ENCODE results near the gene CES4A.
A peak's percentile ranks its signal among the peaks of the same experiment; 100 is the strongest.

The CES4A gene

GRCh38 chr16:67024384-67025209 lies 36.2 kb downstream of the CES4A start:
- Histone ChIP-seq H3K4me1 (ENCODE audit: control insufficient read depth, insufficient read depth, low read length) (peaks cover 5% of the 10 kb centered on the region; the same call in 1 of the 2 replicates), H3K9me3 (ENCODE audit: control insufficient read depth, insufficient read depth, low read depth, low read length) (no peaks in the 10 kb centered on the region), H3K4me3 (ENCODE audit: low read depth, low read length) (no peak overlapping the region), H3K27ac (ENCODE audit: extremely low read depth, low read depth, low read length) (no peak overlapping the region), H3K36me3 (ENCODE audit: control insufficient read depth in 2 of 2, insufficient read depth in 1 of 2, low read length in 2 of 2) (no peaks in the 10 kb centered on the region)
- CTCF ChIA-PET = interaction anchor here (0.7 to 13.3 kb wide), 3 partner anchors 11 to 130 kb away, joined by 4 to 155 read pairs (median 104); no protein-coding TSS in a partner anchor
- TF ChIP-seq ZBTB21 (tag by site-specific recombination; IDR thresholded peaks at IDR 0.05) (peak; percentile 28; the same call in 1 of the 2 replicates), SP7 (tag by site-specific recombination; IDR thresholded peaks at IDR 0.05) (peak; percentile 95), ZNF335 (tag by site-specific recombination; conservative IDR thresholded peaks at IDR 0.05) (0 out of 2 replicates have a peak, but pooled peaks have one; percentile 23), ZNF24 (tag by site-specific recombination; IDR thresholded peaks at IDR 0.05) (no peak), ZNF544 (tag by site-specific recombination; IDR thresholded peaks at IDR 0.05) (no peak), ZNF600 (tag by site-specific recombination; IDR thresholded peaks at IDR 0.05) (no peak)
- POLR2A ChIA-PET = no interaction called here

- ChIA-PET POLR2A (no interaction called here), CTCF (interaction anchor here (0.7 kb wide), 1 partner anchor 12 kb away, joined by 4 read pairs; no protein-coding TSS in a partner anchor)
Observed at GRCh38 chr16:67025210-67025550, 36.8 kb downstream of the CES4A start.

DNA sequence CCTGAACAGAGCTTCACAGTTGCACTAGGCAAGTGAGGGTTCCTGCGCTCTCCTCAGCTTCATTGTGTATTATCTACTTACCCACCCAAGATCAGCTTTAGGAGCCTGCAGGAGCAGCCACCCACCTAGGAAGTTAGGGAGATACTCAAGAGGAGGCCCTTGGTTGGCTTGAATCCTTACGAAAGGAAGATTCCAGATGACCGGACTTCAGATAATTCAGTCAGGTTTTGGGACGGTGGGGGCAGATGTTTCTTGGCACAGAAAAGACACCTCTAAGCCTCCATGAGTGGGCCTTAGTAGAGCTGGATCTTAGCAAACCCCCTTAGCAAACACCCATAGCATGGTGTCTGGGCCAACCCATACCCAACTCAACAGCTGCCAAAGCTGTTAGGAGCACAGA lies 38.2 kb downstream of the CES4A start:
- POLR2A ChIA-PET = interaction anchor here (1.3 to 3.8 kb wide), 2 partner anchors 8 to 13 kb away, joined by 5 to 15 read pairs; no protein-coding TSS in a partner anchor
- Histone ChIP-seq H3K9me3 (ENCODE audit: control insufficient read depth, insufficient read depth, low read depth, low read length) (no peaks in the 10 kb centered on the region), H3K36me3 (ENCODE audit: control insufficient read depth in 2 of 2, insufficient read depth in 1 of 2, low read length in 2 of 2) (peaks cover 0 to 6% of the 10 kb centered on the region in 2 experiments; a peak in 1 of 3 replicates), H3K4me1 (ENCODE audit: control insufficient read depth, insufficient read depth, low read length) (peaks cover 5% of the 10 kb centered on the region; the same call in 1 of the 2 replicates), H3K27ac (ENCODE audit: extremely low read depth, low read depth, low read length) (no peak overlapping the region), H3K4me3 (ENCODE audit: low read depth, low read length) (no peak overlapping the region)
- CTCF ChIA-PET = interaction anchor here (0.6 to 2.9 kb wide), 7 partner anchors 9 to 161 kb away, joined by 3 to 25 read pairs (median 4); no protein-coding TSS in a partner anchor
- TF ChIP-seq ZNF175 (tag by site-specific recombination; IDR thresholded peaks at IDR 0.05) (no peak), ZXDB (tag by site-specific recombination; IDR thresholded peaks at IDR 0.05) (no peak), SALL2 (tag by site-specific recombination; IDR thresholded peaks at IDR 0.05; ENCODE audit: borderline replicate concordance) (no peak), ZBTB48 (tag by site-specific recombination; IDR thresholded peaks at IDR 0.05) (no peak)
- TF ChIP-seq, protein P1, sequence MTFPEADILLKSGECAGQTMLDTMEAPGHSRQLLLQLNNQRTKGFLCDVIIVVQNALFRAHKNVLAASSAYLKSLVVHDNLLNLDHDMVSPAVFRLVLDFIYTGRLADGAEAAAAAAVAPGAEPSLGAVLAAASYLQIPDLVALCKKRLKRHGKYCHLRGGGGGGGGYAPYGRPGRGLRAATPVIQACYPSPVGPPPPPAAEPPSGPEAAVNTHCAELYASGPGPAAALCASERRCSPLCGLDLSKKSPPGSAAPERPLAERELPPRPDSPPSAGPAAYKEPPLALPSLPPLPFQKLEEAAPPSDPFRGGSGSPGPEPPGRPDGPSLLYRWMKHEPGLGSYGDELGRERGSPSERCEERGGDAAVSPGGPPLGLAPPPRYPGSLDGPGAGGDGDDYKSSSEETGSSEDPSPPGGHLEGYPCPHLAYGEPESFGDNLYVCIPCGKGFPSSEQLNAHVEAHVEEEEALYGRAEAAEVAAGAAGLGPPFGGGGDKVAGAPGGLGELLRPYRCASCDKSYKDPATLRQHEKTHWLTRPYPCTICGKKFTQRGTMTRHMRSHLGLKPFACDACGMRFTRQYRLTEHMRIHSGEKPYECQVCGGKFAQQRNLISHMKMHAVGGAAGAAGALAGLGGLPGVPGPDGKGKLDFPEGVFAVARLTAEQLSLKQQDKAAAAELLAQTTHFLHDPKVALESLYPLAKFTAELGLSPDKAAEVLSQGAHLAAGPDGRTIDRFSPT (tag by site-specific recombination; IDR thresholded peaks at IDR 0.05) = no peak

More at GRCh38 chr16:67025210-67025550, 36.8 kb downstream of the CES4A start:
- Histone ChIP-seq H3K36me3 (ENCODE audit: control insufficient read depth in 2 of 2, insufficient read depth in 1 of 2, low read length in 2 of 2) (no peaks in the 10 kb centered on the region), H3K4me1 (ENCODE audit: control insufficient read depth, insufficient read depth, low read length) (peaks cover 5% of the 10 kb centered on the region; the same call in 1 of the 2 replicates), H3K27ac (ENCODE audit: extremely low read depth, low read depth, low read length) (no peak overlapping the region), H3K4me3 (ENCODE audit: low read depth, low read length) (no peak overlapping the region), H3K9me3 (ENCODE audit: control insufficient read depth, insufficient read depth, low read depth, low read length) (no peaks in the 10 kb centered on the region)
- TF ChIP-seq MEIS1 (CRISPR knock-in tag; IDR thresholded peaks at IDR 0.05; ENCODE audit: borderline replicate concordance) = no peak
- TF ChIP-seq ZNF112 (tag by site-specific recombination; IDR thresholded peaks at IDR 0.05) = no peak
- no peak for TF ChIP-seq ZNF174 (tag by site-specific recombination; IDR thresholded peaks at IDR 0.05)
- TF ChIP-seq ZNF10 (tag by site-specific recombination; IDR thresholded peaks at IDR 0.05) = no peak
- TF ChIP-seq, protein P2, sequence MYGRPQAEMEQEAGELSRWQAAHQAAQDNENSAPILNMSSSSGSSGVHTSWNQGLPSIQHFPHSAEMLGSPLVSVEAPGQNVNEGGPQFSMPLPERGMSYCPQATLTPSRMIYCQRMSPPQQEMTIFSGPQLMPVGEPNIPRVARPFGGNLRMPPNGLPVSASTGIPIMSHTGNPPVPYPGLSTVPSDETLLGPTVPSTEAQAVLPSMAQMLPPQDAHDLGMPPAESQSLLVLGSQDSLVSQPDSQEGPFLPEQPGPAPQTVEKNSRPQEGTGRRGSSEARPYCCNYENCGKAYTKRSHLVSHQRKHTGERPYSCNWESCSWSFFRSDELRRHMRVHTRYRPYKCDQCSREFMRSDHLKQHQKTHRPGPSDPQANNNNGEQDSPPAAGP (tag by site-specific recombination; IDR thresholded peaks at IDR 0.05) = no peak
- TF ChIP-seq ZNF146 (tag by site-specific recombination; IDR thresholded peaks at IDR 0.05) = no peak
- TF ChIP-seq ZNF140 (tag by site-specific recombination; IDR thresholded peaks at IDR 0.05) = no peak
- TF ChIP-seq, protein P3, sequence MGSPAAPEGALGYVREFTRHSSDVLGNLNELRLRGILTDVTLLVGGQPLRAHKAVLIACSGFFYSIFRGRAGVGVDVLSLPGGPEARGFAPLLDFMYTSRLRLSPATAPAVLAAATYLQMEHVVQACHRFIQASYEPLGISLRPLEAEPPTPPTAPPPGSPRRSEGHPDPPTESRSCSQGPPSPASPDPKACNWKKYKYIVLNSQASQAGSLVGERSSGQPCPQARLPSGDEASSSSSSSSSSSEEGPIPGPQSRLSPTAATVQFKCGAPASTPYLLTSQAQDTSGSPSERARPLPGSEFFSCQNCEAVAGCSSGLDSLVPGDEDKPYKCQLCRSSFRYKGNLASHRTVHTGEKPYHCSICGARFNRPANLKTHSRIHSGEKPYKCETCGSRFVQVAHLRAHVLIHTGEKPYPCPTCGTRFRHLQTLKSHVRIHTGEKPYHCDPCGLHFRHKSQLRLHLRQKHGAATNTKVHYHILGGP (tag by site-specific recombination; IDR thresholded peaks at IDR 0.05) = no peak
- no peak for TF ChIP-seq ZNF747 (tag by site-specific recombination; IDR thresholded peaks at IDR 0.05)
- no peak for TF ChIP-seq SALL2 (tag by site-specific recombination; IDR thresholded peaks at IDR 0.05; ENCODE audit: borderline replicate concordance)
- TF ChIP-seq ZNF830 (tag by site-specific recombination; IDR thresholded peaks at IDR 0.05; ENCODE audit: low read depth) = no peak
- TF ChIP-seq, protein P4, sequence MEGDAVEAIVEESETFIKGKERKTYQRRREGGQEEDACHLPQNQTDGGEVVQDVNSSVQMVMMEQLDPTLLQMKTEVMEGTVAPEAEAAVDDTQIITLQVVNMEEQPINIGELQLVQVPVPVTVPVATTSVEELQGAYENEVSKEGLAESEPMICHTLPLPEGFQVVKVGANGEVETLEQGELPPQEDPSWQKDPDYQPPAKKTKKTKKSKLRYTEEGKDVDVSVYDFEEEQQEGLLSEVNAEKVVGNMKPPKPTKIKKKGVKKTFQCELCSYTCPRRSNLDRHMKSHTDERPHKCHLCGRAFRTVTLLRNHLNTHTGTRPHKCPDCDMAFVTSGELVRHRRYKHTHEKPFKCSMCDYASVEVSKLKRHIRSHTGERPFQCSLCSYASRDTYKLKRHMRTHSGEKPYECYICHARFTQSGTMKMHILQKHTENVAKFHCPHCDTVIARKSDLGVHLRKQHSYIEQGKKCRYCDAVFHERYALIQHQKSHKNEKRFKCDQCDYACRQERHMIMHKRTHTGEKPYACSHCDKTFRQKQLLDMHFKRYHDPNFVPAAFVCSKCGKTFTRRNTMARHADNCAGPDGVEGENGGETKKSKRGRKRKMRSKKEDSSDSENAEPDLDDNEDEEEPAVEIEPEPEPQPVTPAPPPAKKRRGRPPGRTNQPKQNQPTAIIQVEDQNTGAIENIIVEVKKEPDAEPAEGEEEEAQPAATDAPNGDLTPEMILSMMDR (tag by site-specific recombination; IDR thresholded peaks at IDR 0.05) = no peak

Measured in HEK293 (cell line).